Fibroblast of skin of left biceps (primary cell): ENCODE results near the gene FBXL7.

Experiments used
- DNase-seq, 2 experiments: peaks; one replicate each; pipeline ENCODE4 v3.0.0-alpha.2; 2013; ENCODE audit warnings: low read depth in 2 of 2

The FBXL7 gene

GRCh38 chr5:15885156-15885555 lies 385.2 kb downstream of the FBXL7 start:
- DNase-seq: no peak

- no peak for DNase-seq
Measured at GRCh38 chr5:15886156-15886555, 386.2 kb downstream of the FBXL7 start.

- DNase-seq: no peak
Measured at GRCh38 chr5:15887093-15887492, 387.1 kb downstream of the FBXL7 start.

GRCh38 chr5:15889001-15889400 lies 389.0 kb downstream of the FBXL7 start:
- DNase-seq: no peak

GRCh38 chr5:15893866-15894265 lies 393.9 kb downstream of the FBXL7 start:
- no peak for DNase-seq

- DNase-seq: no peak
Measured at GRCh38 chr5:15897656-15898055, 397.7 kb downstream of the FBXL7 start.

GRCh38 chr5:15898641-15899040 lies 398.7 kb downstream of the FBXL7 start:
- DNase-seq: no peak

- DNase-seq: no peak
Measured at GRCh38 chr5:15899481-15899880, 399.5 kb downstream of the FBXL7 start.

- no peak for DNase-seq
Measured at GRCh38 chr5:15901151-15901550, 401.2 kb downstream of the FBXL7 start.

GRCh38 chr5:15902066-15902465 lies 402.1 kb downstream of the FBXL7 start:
- no peak for DNase-seq

GRCh38 chr5:15904899-15905830 lies 405.2 kb downstream of the FBXL7 start:
- no peak for DNase-seq

GRCh38 chr5:15914638-15915037 lies 414.7 kb downstream of the FBXL7 start:
- no peak for DNase-seq

- no peak for DNase-seq
Measured at GRCh38 chr5:15926586-15926985, 426.6 kb downstream of the FBXL7 start.

GRCh38 chr5:15927710-15928380 lies 427.9 kb downstream of the FBXL7 start:
- DNase-seq: no peak

- peak; percentile 84 to 90 for DNase-seq
Measured at GRCh38 chr5:15929611-15930263, 429.8 kb downstream of the FBXL7 start.

GRCh38 chr5:15932066-15932465 lies 432.1 kb downstream of the FBXL7 start:
- DNase-seq: no peak

GRCh38 chr5:15933259-15934207 lies 433.6 kb downstream of the FBXL7 start:
- no peak for DNase-seq

- DNase-seq: no peak
Measured at GRCh38 chr5:15936505-15937245, 436.7 kb downstream of the FBXL7 start.

- DNase-seq: no peak
Measured at GRCh38 chr5:15937708-15938107, 437.7 kb downstream of the FBXL7 start.

- no peak for DNase-seq
Measured at GRCh38 chr5:15938186-15938585, 438.2 kb downstream of the FBXL7 start.

GRCh38 chr5:15938961-15939360 lies 439.0 kb downstream of the FBXL7 start:
- DNase-seq: peak in 1 of 2 experiments; percentile 59
